Measurements from ENCODE around the gene OLFML2A. TPM values are rescaled to one million over a fixed set of nuclear protein-coding genes. Genes with fewer than 3 reads are reported as not detected.

OLFML2A gene
- total and polyA plus RNA-seq, 2 of the 13 experiments (the other 11 are each of a cell fraction or from before 2014, with no cell fraction given), result 0.01 to 0.02 TPM

DNA sequence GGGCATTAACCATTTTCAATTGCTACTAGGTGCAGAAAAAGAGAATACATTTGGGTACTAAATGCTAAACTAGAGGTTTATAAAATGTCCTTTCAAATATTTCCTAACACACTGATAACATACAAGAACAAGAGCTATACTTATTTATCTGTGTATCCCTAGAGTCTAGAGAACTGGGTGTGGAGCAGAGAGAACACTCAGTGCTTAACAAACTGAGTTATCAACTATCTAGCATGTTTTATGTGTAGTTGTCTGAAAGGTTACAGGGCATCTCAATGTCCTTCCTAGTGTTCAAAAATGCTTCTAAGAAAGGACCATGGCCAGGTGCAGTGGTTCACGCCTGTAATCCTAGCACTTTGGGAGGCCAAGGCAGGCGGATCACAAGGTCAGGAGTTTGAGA is 46.2 kb upstream of the OLFML2A start:
- no peak for ATAC-seq
- DNase-seq (ENCODE audit: low spot score), result no peak
- Histone ChIP-seq H3K4me2 (ENCODE audit: low read depth, low read length) (no peak overlapping the region), H3K9ac (ENCODE audit: insufficient read depth, low read depth, low read length) (no peak overlapping the region), H3K27me3 (ENCODE audit: control insufficient read depth in 1 of 2, insufficient read depth in 2 of 2, low read length in 2 of 2) (no peaks in the 10 kb centered on the region; a peak in 1 of 5 replicates), H4K20me1 (ENCODE audit: insufficient read depth, low read length) (no peaks in the 10 kb centered on the region), H3K4me1 (ENCODE audit: insufficient read depth, low read length) (peaks cover 44% of the 10 kb centered on the region), H3K9me3 (ENCODE audit: low read length) (no peaks in the 10 kb centered on the region), H2AFZ (ENCODE audit: low read length) (no peak overlapping the region), H3K79me2 (ENCODE audit: insufficient read depth, low read length) (no peaks in the 10 kb centered on the region), H3K27ac (ENCODE audit: extremely low read length, insufficient read depth, low read length) (no peak overlapping the region), H3K36me3 (replicated peaks in 1 of 2; ENCODE audit: control insufficient read depth in 1 of 2, insufficient read depth in 2 of 2, low read length in 2 of 2) (peaks cover 0 to 19% of the 10 kb centered on the region in 2 experiments; a peak in 4 of 5 replicates), H3K4me3 (replicated peaks in 1 of 3; ENCODE audit: insufficient read depth in 1 of 3, low read depth in 2 of 3, low read length in 3 of 3) (no peak overlapping the region)
- TF ChIP-seq RFX3 (CRISPR knock-in tag; IDR thresholded peaks at IDR 0.05) (no peak), ZFAT (CRISPR knock-in tag; conservative IDR thresholded peaks at IDR 0.05) (no peak), ZNF616 (CRISPR knock-in tag; IDR thresholded peaks at IDR 0.05; ENCODE audit: low read depth) (no peak), SKI (IDR thresholded peaks at IDR 0.05; ENCODE audit: partially characterized antibody) (no peak)
- ChIA-PET POLR2A (interaction anchor here (1.1 kb wide), 1 partner anchor 10 kb away, joined by 3 read pairs; no protein-coding TSS in a partner anchor), CTCF (ENCODE audit: low intra/inter-chr PET ratio, low total read pairs) (no interaction called here)
- no peak for FAIRE-seq
- intact Hi-C loops (cut with micrococcal nuclease; ENCODE audit: unreplicated experiment), result no loop called here
- WGBS (ENCODE audit: low lambda C conversion rate), result 96% methylated on average over 2 of the region's 2 CpGs
- in situ Hi-C loops (cut with HindIII; ENCODE audit: extremely low pct_ligation_motif_present, low pct_unique_long_range_greater_than_20kb), result no loop called here
- no TSS peak for BruUV-seq (replicated peaks)

DNA sequence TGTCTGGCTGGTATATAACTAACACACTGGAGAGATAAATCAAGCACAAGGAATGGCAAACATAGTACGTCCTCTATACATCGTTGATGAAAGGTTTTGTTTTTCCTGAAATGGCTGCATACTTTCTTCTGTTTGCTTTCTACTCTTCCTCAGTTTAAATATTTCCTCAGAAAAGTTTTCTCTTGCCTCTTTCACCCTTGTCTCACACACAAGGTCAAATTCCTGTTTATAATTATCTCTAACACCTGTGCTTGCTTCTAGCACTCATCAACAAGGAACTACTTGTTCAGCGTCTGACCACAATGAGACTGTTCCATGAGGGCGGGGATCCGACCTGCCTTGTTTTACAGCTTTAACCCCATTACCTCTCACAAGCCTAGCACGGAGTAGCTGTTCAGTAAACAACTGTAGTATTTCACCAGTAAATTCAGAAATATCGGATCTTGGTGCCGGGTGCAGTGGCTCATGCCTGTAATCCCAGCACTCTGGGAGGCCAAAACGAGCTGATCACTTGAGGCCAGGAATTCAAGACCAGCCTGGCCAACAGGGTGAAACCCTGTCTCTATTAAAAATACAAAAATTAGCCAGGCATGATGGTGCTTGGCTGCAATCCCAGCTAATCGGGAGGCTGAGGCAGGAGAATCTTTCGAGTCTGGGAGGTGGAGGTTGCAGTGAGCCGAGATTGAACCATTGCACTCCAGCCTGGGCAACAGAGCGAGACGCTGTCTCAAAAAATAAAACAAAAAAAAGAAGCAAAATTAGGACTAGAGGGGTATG is 42.8 kb upstream of the OLFML2A start:
- H4K20me1 ChIP-seq (ENCODE audit: insufficient read depth, low read length), result no peaks in the 10 kb centered on the region
- H3K36me3 ChIP-seq (replicated peaks in 1 of 2; ENCODE audit: control insufficient read depth in 1 of 2, insufficient read depth in 2 of 2, low read length in 2 of 2), result peaks cover 0 to 13% of the 10 kb centered on the region in 2 experiments; a peak in 3 of 5 replicates
- H3K79me2 ChIP-seq (ENCODE audit: insufficient read depth, low read length), result peaks cover 4% of the 10 kb centered on the region
- peak overlapping the region; percentile 11; the same call in 1 of the 2 replicates for H3K9ac ChIP-seq (ENCODE audit: insufficient read depth, low read depth, low read length)
- ATAC-seq (peak; percentile 95), DNase-seq (ENCODE audit: low spot score) (peak; percentile 94), FAIRE-seq (peak; percentile 82)
- H3K27me3 ChIP-seq (ENCODE audit: control insufficient read depth in 1 of 2, insufficient read depth in 2 of 2, low read length in 2 of 2), result no peaks in the 10 kb centered on the region; a peak in 1 of 5 replicates
- no peaks in the 10 kb centered on the region for H3K9me3 ChIP-seq (ENCODE audit: low read length)
- H3K4me1 ChIP-seq (ENCODE audit: insufficient read depth, low read length), result peaks cover 45% of the 10 kb centered on the region
- ChIA-PET CTCF (ENCODE audit: low intra/inter-chr PET ratio, low total read pairs) (interaction anchor here (1.1 kb wide), 1 partner anchor 22 kb away, joined by 6 read pairs; no protein-coding TSS in a partner anchor), POLR2A (interaction anchor here (0.6 to 1.8 kb wide), 8 partner anchors 9 to 1269 kb away, joined by 3 to 16 read pairs (median 4); partner anchors contain the start of gene NR6A1)
- intact Hi-C loops (cut with micrococcal nuclease; ENCODE audit: unreplicated experiment), result no loop called here
- in situ Hi-C loops (cut with HindIII; ENCODE audit: extremely low pct_ligation_motif_present, low pct_unique_long_range_greater_than_20kb), result no loop called here
- WGBS (ENCODE audit: low lambda C conversion rate), result 20% methylated on average over 14 of the region's 14 CpGs
- no peak overlapping the region for H2AFZ ChIP-seq (ENCODE audit: low read length)
- peak overlapping the region; percentile 63 for H3K4me2 ChIP-seq (ENCODE audit: low read depth, low read length)
- no TSS peak for BruUV-seq (replicated peaks)
- peak overlapping the region in 2 of 3 experiments; percentile 26 to 31; a peak in 2 of 6 replicates for H3K4me3 ChIP-seq (replicated peaks in 1 of 3; ENCODE audit: insufficient read depth in 1 of 3, low read depth in 2 of 3, low read length in 3 of 3)
- H3K27ac ChIP-seq (ENCODE audit: extremely low read length, insufficient read depth, low read length), result peak overlapping the region; percentile 64
- TF ChIP-seq, protein P1, sequence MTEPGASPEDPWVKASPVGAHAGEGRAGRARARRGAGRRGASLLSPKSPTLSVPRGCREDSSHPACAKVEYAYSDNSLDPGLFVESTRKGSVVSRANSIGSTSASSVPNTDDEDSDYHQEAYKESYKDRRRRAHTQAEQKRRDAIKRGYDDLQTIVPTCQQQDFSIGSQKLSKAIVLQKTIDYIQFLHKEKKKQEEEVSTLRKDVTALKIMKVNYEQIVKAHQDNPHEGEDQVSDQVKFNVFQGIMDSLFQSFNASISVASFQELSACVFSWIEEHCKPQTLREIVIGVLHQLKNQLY (CRISPR knock-in tag; IDR thresholded peaks at IDR 0.05), result 0 out of 2 replicates have a peak, but pooled peaks have one; percentile 53
- TF ChIP-seq KMT2B (CRISPR knock-in tag; IDR thresholded peaks at IDR 0.05), result peak; percentile 21; the same call in 1 of the 2 replicates
- TF ChIP-seq SP4 (CRISPR knock-in tag; IDR thresholded peaks at IDR 0.05), result no peak
- peak; percentile 45; the same call in 1 of the 2 replicates for TF ChIP-seq ZMYM2 (CRISPR knock-in tag; IDR thresholded peaks at IDR 0.05)
- TF ChIP-seq, protein P2, sequence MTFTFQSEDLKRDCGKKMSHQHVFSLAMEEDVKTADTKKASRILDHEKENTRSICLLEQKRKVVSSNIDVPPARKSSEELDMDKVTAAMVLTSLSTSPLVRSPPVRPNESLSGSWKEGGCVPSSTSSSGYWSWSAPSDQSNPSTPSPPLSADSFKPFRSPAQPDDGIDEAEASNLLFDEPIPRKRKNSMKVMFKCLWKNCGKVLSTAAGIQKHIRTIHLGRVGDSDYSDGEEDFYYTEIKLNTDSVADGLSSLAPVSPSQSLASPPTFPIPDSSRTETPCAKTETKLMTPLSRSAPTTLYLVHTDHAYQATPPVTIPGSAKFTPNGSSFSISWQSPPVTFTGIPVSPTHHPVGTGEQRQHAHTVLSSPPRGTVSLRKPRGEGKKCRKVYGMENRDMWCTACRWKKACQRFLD (CRISPR knock-in tag; IDR thresholded peaks at IDR 0.05; ENCODE audit: borderline replicate concordance), result no peak
- TF ChIP-seq RNF2 (conservative IDR thresholded peaks at IDR 0.05; ENCODE audit: low read depth), result no peak
- no peak for TF ChIP-seq YEATS2 (CRISPR knock-in tag; IDR thresholded peaks at IDR 0.05; ENCODE audit: borderline replicate concordance)
- peak; percentile 86 for TF ChIP-seq PPARG (CRISPR knock-in tag; conservative IDR thresholded peaks at IDR 0.05)
- peak; percentile 32 for TF ChIP-seq ASH2L (IDR thresholded peaks at IDR 0.05; ENCODE audit: insufficient read length, low read depth, low read length)
- TF ChIP-seq, protein P3, sequence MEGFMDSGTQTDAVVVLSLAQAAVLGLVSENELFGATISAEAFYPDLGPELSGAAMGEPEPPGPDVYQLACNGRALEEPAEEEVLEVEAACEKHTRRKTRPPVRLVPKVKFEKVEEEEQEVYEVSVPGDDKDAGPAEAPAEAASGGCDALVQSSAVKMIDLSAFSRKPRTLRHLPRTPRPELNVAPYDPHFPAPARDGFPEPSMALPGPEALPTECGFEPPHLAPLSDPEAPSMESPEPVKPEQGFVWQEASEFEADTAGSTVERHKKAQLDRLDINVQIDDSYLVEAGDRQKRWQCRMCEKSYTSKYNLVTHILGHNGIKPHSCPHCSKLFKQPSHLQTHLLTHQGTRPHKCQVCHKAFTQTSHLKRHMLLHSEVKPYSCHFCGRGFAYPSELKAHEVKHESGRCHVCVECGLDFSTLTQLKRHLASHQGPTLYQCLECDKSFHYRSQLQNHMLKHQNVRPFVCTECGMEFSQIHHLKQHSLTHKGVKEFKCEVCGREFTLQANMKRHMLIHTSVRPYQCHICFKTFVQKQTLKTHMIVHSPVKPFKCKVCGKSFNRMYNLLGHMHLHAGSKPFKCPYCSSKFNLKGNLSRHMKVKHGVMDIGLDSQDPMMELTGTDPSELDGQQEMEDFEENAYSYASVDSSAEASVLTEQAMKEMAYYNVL (CRISPR knock-in tag; IDR thresholded peaks at IDR 0.05; ENCODE audit: borderline replicate concordance), result peak; percentile 98

All from HepG2 (cell line).